T-cell (primary cell): ENCODE measurements around the gene TRIP12. TPM values are rescaled to one million over a fixed set of nuclear protein-coding genes. Genes with fewer than 3 reads are reported as not detected.
"Not testable (repeated sequence)": the region's sequence is repeated elsewhere in the genome, so short reads cannot be mapped to it uniquely, and the experiment has no call there.

Experiments
- ATAC-seq, 4 experiments: fragments of 200-7000 bp in 3 of 4; fragments of 150-1000 bp in 1 of 4; cut with Tn5 transposase; replicated peaks in 1 of 4; 1 replicate in 3 of 4; 2 replicates in 1 of 4; pipeline ENCODE4 v1.10.0; 2021; ENCODE audit warnings: moderate library complexity in 3 of 4, mild to moderate bottlenecking in 2 of 4, moderate number of reproducible peaks in 1 of 4
- CTCF ChIA-PET, 2 donors: fragments of 300-600 bp; sonication (Branson Sonifier 250); formaldehyde crosslinking; loops; one replicate each; lab custom pipeline; 2022; ENCODE audit warnings: antibody characterized with exemption in 2 of 2; lab: Charles Lee
- POLR2A ChIA-PET, 2 donors: fragments of 300-600 bp; sonication (Branson Sonifier 250); formaldehyde crosslinking; loops; one replicate each; lab custom pipeline; 2022; ENCODE audit warnings: antibody characterized with exemption in 2 of 2; lab: Charles Lee
- DNase-seq, 35 experiments: peaks; one replicate each; pipeline versions ENCODE4 v3.0.0 to v3.0.0-alpha.2; 2013 to 2023
- H3K27ac ChIP-seq: one replicate; pipeline ENCODE4 v1.5.1; 2013; ENCODE audit warnings: low read length
- H3K27me3 ChIP-seq, 2 experiments: replicated peaks in 1 of 2; 1 replicate in 1 of 2; 2 replicates in 1 of 2; pipeline versions ENCODE4 v1.6.1 to v1.7.0; 2013; ENCODE audit warnings: low read length in 1 of 2, mixed read lengths in 1 of 2; ENCODE audit not compliant: control insufficient read depth in 2 of 2, insufficient read depth in 2 of 2; ENCODE audit errors: extremely low read depth in 1 of 2
- H3K36me3 ChIP-seq, 2 donors: 1 replicate in 1 of 2; 2 replicates in 1 of 2; pipeline versions ENCODE4 v1.6.1 to v1.7.0; 2013; ENCODE audit warnings: low read length in 1 of 2; ENCODE audit not compliant: control insufficient read depth in 2 of 2, insufficient read depth in 1 of 2; ENCODE audit errors: extremely low read depth in 1 of 2
- H3K4me1 ChIP-seq, 2 experiments: 1 replicate in 1 of 2; 2 replicates in 1 of 2; pipeline versions ENCODE4 v1.6.1 to v1.7.0; 2013; ENCODE audit warnings: low read length in 2 of 2, mixed read lengths in 1 of 2; ENCODE audit not compliant: insufficient read depth in 2 of 2, control insufficient read depth in 1 of 2; ENCODE audit errors: extremely low read depth in 1 of 2
- H3K4me3 ChIP-seq, 2 donors: 1 replicate in 1 of 2; 2 replicates in 1 of 2; pipeline versions ENCODE4 v1.5.1 to v1.7.0; 2013; ENCODE audit warnings: mild to moderate bottlenecking in 2 of 2, low read length in 1 of 2, moderate library complexity in 1 of 2; ENCODE audit not compliant: control insufficient read depth in 1 of 2; ENCODE audit errors: extremely low read depth in 1 of 2
- H3K9me3 ChIP-seq: 2 replicates; pipeline ENCODE4 v1.7.0; 2013
- H3K27ac Mint-ChIP-seq, 2 donors: one replicate each; pipeline ENCODE4 v1.8.0; 2020 to 2021; ENCODE audit warnings: mild to moderate bottlenecking in 2 of 2, mixed read lengths in 2 of 2
- H3K27me3 Mint-ChIP-seq, 2 donors: one replicate each; pipeline ENCODE4 v1.8.0; 2021 to 2022; ENCODE audit warnings: mixed read lengths in 2 of 2
- H3K36me3 Mint-ChIP-seq: one replicate; pipeline ENCODE4 v1.8.0; 2021; ENCODE audit warnings: mixed read lengths
- H3K4me1 Mint-ChIP-seq, 3 donors: one replicate each; pipeline ENCODE4 v1.8.0; 2020 to 2022; ENCODE audit warnings: mixed read lengths in 3 of 3, mild to moderate bottlenecking in 1 of 3
- H3K4me3 Mint-ChIP-seq, 3 donors: one replicate each; pipeline ENCODE4 v1.8.0; 2020 to 2022; ENCODE audit warnings: mild to moderate bottlenecking in 3 of 3, mixed read lengths in 3 of 3, moderate library complexity in 3 of 3
- H3K9me3 Mint-ChIP-seq, 3 donors: one replicate each; pipeline ENCODE4 v1.8.0; 2020 to 2022; ENCODE audit warnings: mixed read lengths in 3 of 3
- WGBS: methylation state at CpG from one replicate; pipeline ENCODE4 v1.1.5; 2013; ENCODE audit warnings: missing lambda C conversion rate; ENCODE audit not compliant: insufficient coverage; 5-methylcytosine and 5-hydroxymethylcytosine counted together
- total RNA-seq, 35 experiments: library from RNA in 6 of 35; stranded (reverse) in 6 of 35; fragments of 120-200 nt in 1 of 35; gene quantifications; one replicate each; pipeline versions ENCODE4 v1.2.1 to v1.2.4 and lab custom pipeline; 2013 to 2026

The TRIP12 gene
- total RNA-seq, 5 donors from 2014 or later (not counting 1 experiment from before 2014, with no cell fraction given) = 185 to 219 (median 192) TPM

DNA sequence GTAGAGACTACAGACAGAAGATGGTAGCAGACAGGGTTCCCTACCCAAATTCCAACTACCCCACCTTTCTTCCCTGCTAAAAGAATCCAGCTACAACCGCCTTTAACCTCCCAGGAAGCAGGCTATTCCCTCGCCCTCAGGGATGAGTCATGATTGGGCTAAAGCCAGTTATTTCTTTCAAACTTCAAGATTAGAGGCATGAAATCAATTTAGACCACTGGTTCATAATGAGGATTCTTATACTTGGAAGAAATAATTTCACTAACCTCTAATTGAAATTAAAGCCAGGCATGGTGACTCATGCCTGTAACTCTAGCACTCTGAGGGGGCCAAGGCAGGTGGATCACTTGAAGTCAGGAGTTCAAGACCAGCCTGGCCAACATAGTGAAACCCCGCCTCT, 20.0 kb downstream of the TRIP12 start:
- ChIA-PET CTCF (interaction anchor here in 1 of 2 donors (1.1 kb wide), 1 partner anchor 13 kb away, joined by 3 read pairs; no protein-coding TSS in a partner anchor), POLR2A (interaction anchor here in 1 of 2 donors (0.5 kb wide), 1 partner anchor 20 kb away, joined by 3 read pairs; the partner anchor contains the start of gene TRIP12)
- WGBS = 86% methylated on average over 1 of the region's 3 CpGs
- Histone ChIP-seq H3K9me3 (no peaks in the 10 kb centered on the region), H3K27ac (no peak overlapping the region), H3K36me3 (peaks cover 3 to 9% of the 10 kb centered on the region in 2 donors), H3K4me1 (peaks cover 11 to 21% of the 10 kb centered on the region in 2 experiments), H3K4me3 (no peak overlapping the region), H3K27me3 (no peaks in the 10 kb centered on the region)
- no peaks in the 10 kb centered on the region for H3K9me3 Mint-ChIP-seq
- H3K4me1 Mint-ChIP-seq = peaks cover 60 to 73% (median 63%) of the 10 kb centered on the region in 3 donors
- peaks cover 14% of the 10 kb centered on the region for H3K36me3 Mint-ChIP-seq
- no peaks in the 10 kb centered on the region for H3K27me3 Mint-ChIP-seq
- H3K4me3 Mint-ChIP-seq = no peak overlapping the region
- ATAC-seq = no peak
- no peak overlapping the region for H3K27ac Mint-ChIP-seq
- no peak for DNase-seq

DNA sequence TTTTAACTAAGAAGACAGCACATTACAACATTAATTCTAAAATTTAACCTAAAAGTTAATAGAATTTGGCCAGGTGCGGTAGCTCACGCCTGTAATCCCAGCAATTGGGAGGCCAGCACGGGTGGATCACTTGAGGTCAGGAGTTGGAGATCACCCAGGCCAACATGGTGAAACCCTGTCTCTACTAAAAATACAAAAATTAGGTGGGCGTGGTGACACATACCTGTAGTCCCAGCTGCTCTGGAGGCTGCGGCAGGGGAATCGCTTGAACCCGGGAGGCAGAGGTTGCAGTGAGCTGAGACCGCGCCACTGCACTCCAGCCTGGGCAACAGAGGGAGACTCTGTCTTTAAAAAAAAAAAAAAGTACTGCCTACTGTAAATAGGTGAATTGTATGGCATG, 21.3 kb downstream of the TRIP12 start:
- DNase-seq, H3K9me3 Mint-ChIP-seq, H3K36me3 ChIP-seq, ATAC-seq, H3K4me3 Mint-ChIP-seq, H3K4me3 ChIP-seq, H3K27me3 ChIP-seq, H3K9me3 ChIP-seq, H3K27me3 Mint-ChIP-seq, H3K27ac ChIP-seq: not testable (repeated sequence)
- H3K4me1 ChIP-seq = peaks cover 13 to 21% of the 10 kb centered on the region in 2 experiments
- WGBS = 83% methylated on average over 3 of the region's 9 CpGs
- peaks cover 14% of the 10 kb centered on the region for H3K36me3 Mint-ChIP-seq
- CTCF ChIA-PET = interaction anchor here (0.7 to 1.1 kb wide), 2 partner anchors 11 to 12 kb away, joined by 3 to 4 read pairs; no protein-coding TSS in a partner anchor
- H3K27ac Mint-ChIP-seq = peak overlapping the region in 1 of 2 donors; percentile 48
- peaks cover 71 to 79% (median 73%) of the 10 kb centered on the region in 3 donors for H3K4me1 Mint-ChIP-seq
- POLR2A ChIA-PET = interaction anchor here in 1 of 2 donors (0.6 kb wide), 1 partner anchor 46 kb away, joined by 3 read pairs; no protein-coding TSS in a partner anchor

DNA sequence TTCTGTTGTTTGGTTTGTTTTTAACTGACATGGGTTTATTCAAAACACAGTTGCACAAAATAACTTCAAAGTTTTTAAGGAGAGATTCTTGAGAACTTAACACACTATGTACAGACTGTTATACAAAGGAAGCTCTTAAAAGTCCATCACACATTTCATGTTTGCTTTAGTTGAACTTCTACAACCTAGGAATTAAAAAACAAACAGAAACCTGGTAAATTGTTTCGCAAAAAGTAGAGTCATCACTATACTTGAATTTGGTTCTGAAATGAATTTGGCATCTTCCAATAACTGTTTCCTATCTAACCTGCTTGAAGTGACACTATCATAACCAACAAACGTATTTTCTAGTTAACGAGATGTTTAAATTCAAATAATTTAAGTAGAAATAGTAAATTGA, 21.8 kb downstream of the TRIP12 start:
- H3K9me3 ChIP-seq = no peaks in the 10 kb centered on the region
- ATAC-seq (no peak), DNase-seq (no peak)
- Mint-ChIP-seq H3K9me3 (no peaks in the 10 kb centered on the region), H3K4me1 (peaks cover 71 to 78% (median 77%) of the 10 kb centered on the region in 3 donors), H3K36me3 (peaks cover 14% of the 10 kb centered on the region), H3K27me3 (no peaks in the 10 kb centered on the region), H3K27ac (no peak overlapping the region), H3K4me3 (no peak overlapping the region)
- WGBS = no CpG with 5 or more reads among the region's 3 CpGs
- H3K4me1 ChIP-seq = peaks cover 13 to 21% of the 10 kb centered on the region in 2 experiments
- peaks cover 3 to 7% of the 10 kb centered on the region in 2 donors for H3K36me3 ChIP-seq
- no peak overlapping the region for H3K4me3 ChIP-seq
- POLR2A ChIA-PET = interaction anchor here in 1 of 2 donors (0.6 kb wide), 1 partner anchor 46 kb away, joined by 3 read pairs; no protein-coding TSS in a partner anchor
- CTCF ChIA-PET = interaction anchor here (0.7 to 1.4 kb wide), 2 partner anchors 10 to 11 kb away, joined by 4 to 7 read pairs; no protein-coding TSS in a partner anchor
- no peak overlapping the region for H3K27ac ChIP-seq
- H3K27me3 ChIP-seq = no peaks in the 10 kb centered on the region

DNA sequence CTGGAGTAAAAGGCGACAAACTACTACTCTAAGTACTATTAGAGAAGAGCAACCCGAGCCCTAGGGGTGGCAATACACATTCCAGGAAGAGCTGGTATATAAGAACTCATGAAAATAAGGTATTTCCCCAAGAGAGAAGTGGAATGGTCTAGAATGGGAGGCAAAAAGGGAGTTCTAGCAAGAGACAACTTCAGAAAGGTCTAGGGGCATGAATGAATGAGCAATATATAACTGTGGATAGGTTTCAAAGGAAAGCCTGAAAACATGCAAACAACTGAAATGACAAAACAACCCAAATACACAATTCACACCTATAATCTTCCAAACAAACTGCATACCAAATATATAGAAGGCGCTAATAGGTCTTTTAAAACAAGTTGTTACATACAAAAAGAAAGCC, 22.2 kb downstream of the TRIP12 start:
- no peak for DNase-seq
- H3K36me3 ChIP-seq = peaks cover 3 to 7% of the 10 kb centered on the region in 2 donors
- ChIA-PET POLR2A (no interaction called here), CTCF (interaction anchor here in 1 of 2 donors (0.8 to 1.4 kb wide), 2 partner anchors 11 to 20 kb away, joined by 4 to 7 read pairs; no protein-coding TSS in a partner anchor)
- no peak for ATAC-seq
- H3K27me3 ChIP-seq = no peaks in the 10 kb centered on the region
- Mint-ChIP-seq H3K27ac (peak overlapping the region in 1 of 2 donors; percentile 19), H3K36me3 (peaks cover 14% of the 10 kb centered on the region), H3K27me3 (no peaks in the 10 kb centered on the region), H3K4me1 (peaks cover 74 to 78% (median 76%) of the 10 kb centered on the region in 3 donors), H3K9me3 (no peaks in the 10 kb centered on the region), H3K4me3 (no peak overlapping the region)
- H3K9me3 ChIP-seq = no peaks in the 10 kb centered on the region
- H3K4me3 ChIP-seq = no peak overlapping the region
- WGBS = no CpG with 5 or more reads among the region's 3 CpGs
- H3K4me1 ChIP-seq = peaks cover 13 to 21% of the 10 kb centered on the region in 2 experiments
- H3K27ac ChIP-seq = no peak overlapping the region

DNA sequence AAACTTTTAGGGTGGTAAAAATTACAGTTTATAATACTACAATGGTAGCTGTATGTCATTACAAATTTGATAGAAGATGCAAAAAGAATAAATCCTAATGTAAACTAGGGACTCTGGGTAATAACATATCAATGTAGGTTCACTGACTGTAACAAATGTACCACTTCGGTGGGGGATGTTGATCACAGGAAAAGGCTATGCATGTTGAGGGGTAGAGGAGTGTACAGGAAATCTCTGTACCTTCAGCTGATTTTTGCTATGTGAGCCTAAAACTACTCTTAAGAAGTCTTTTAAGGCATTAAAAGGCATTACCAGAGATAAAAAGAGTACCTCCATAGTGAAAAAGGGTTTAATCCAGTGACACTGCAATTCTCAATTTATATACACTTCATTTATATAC, 25.0 kb downstream of the TRIP12 start:
- H3K27me3 ChIP-seq = no peaks in the 10 kb centered on the region
- Mint-ChIP-seq H3K4me3 (peak overlapping the region in 1 of 3 donors; percentile 7), H3K27ac (peak overlapping the region; percentile 43 to 68), H3K9me3 (no peaks in the 10 kb centered on the region), H3K27me3 (no peaks in the 10 kb centered on the region), H3K4me1 (peaks cover 71 to 83% (median 75%) of the 10 kb centered on the region in 3 donors), H3K36me3 (peaks cover 18% of the 10 kb centered on the region)
- CTCF ChIA-PET = interaction anchor here in 1 of 2 donors (0.6 kb wide), 1 partner anchor 19 kb away, joined by 3 read pairs; no protein-coding TSS in a partner anchor
- no peak overlapping the region for H3K27ac ChIP-seq
- DNase-seq = peak in 1 of 35 experiments; percentile 22
- no peak overlapping the region for H3K4me3 ChIP-seq
- POLR2A ChIA-PET = interaction anchor here in 1 of 2 donors (0.6 kb wide), 1 partner anchor 12 kb away, joined by 3 read pairs; no protein-coding TSS in a partner anchor
- H3K36me3 ChIP-seq = peaks cover 0 to 3% of the 10 kb centered on the region in 2 donors
- H3K4me1 ChIP-seq = peaks cover 13 to 14% of the 10 kb centered on the region in 2 experiments
- WGBS = no CpG with 5 or more reads among the region's 1 CpG
- peak; percentile 63 to 84 (median 72) for ATAC-seq
- no peaks in the 10 kb centered on the region for H3K9me3 ChIP-seq

DNA sequence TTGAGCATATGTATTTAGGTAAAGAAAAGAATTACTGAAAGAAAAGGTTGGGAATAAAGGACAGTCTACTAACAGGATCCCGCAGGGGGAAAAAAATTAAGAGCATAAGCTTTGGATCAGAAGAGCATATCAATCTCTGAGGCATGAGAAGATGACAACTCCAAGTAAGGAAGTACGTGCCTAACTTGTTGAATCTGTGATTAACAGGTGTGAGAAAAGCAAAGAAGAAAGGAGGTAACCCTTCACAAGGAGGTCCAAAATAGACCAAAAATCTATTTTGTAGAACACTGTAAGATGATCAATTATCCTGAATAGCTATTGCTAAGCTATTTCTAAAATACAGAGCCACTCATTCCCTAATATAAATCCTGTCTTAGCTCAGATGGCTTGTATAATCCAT, 32.8 kb downstream of the TRIP12 start:
- Mint-ChIP-seq H3K4me3 (no peak overlapping the region), H3K27ac (peak overlapping the region in 1 of 2 donors; percentile 1), H3K9me3 (no peaks in the 10 kb centered on the region), H3K27me3 (no peaks in the 10 kb centered on the region), H3K36me3 (peaks cover 21% of the 10 kb centered on the region), H3K4me1 (peaks cover 56 to 71% (median 66%) of the 10 kb centered on the region in 3 donors)
- 100% methylated on average over 1 of the region's 2 CpGs for WGBS
- POLR2A ChIA-PET = no interaction called here
- ATAC-seq = no peak
- Histone ChIP-seq H3K27me3 (no peaks in the 10 kb centered on the region), H3K4me3 (no peak overlapping the region), H3K27ac (no peak overlapping the region), H3K36me3 (no peaks in the 10 kb centered on the region), H3K4me1 (no peaks in the 10 kb centered on the region), H3K9me3 (no peaks in the 10 kb centered on the region)
- CTCF ChIA-PET = interaction anchor here in 1 of 2 donors (0.6 to 1.2 kb wide), 4 partner anchors 12 to 918 kb away, joined by 3 read pairs; no protein-coding TSS in a partner anchor
- no peak for DNase-seq
